ENCODE results near the gene PGBD1.

Gene PGBD1

GRCh38 chr6:28281288-28282064 is at the start of gene PGBD1:
PGBD1 (plus strand) TSS chr6:28281572; CDS start chr6:28283814, 2,242 bp downstream.
- peak; percentile 21 for DNase-seq

GRCh38 chr6:28232785-28233184 is 48.6 kb upstream of the PGBD1 start:
- DNase-seq = no peak

- DNase-seq = no peak
These were observed 45.4 kb upstream of the PGBD1 start for GRCh38 chr6:28235912-28236452.

GRCh38 chr6:28239636-28240035 is 41.7 kb upstream of the PGBD1 start:
- DNase-seq = no peak

- no peak for DNase-seq
These were observed 40.9 kb upstream of the PGBD1 start for GRCh38 chr6:28240471-28240870.

- DNase-seq = no peak
These were observed 37.4 kb upstream of the PGBD1 start for GRCh38 chr6:28243946-28244345.

GRCh38 chr6:28245206-28245941 is 36.0 kb upstream of the PGBD1 start:
- no peak for DNase-seq

GRCh38 chr6:28248916-28249315 is 32.5 kb upstream of the PGBD1 start:
- DNase-seq = no peak

- no peak for DNase-seq
These were observed 30.6 kb upstream of the PGBD1 start for GRCh38 chr6:28250747-28251146.

- no peak for DNase-seq
These were observed 29.7 kb upstream of the PGBD1 start for GRCh38 chr6:28251661-28252008.

- DNase-seq = peak; percentile 76
These were observed 29.1 kb upstream of the PGBD1 start, which contains the start of gene ZKSCAN4 for GRCh38 chr6:28252009-28252975. ZKSCAN4 (minus strand) TSS chr6:28252269; CDS start chr6:28251980, 289 bp downstream.

- DNase-seq = no peak
These were observed 27.3 kb upstream of the PGBD1 start for GRCh38 chr6:28254121-28254519.

- no peak for DNase-seq
These were observed 24.3 kb upstream of the PGBD1 start for GRCh38 chr6:28257042-28257441.

GRCh38 chr6:28258877-28259777 is 22.2 kb upstream of the PGBD1 start, which contains the start of gene NKAPL:
NKAPL (plus strand) TSS chr6:28259297; CDS start chr6:28259372, 75 bp downstream.
- peak; percentile 55 for DNase-seq

GRCh38 chr6:28263922-28264321 is 17.4 kb upstream of the PGBD1 start:
- DNase-seq = no peak

- DNase-seq = no peak
These were observed 16.5 kb upstream of the PGBD1 start for GRCh38 chr6:28264834-28265401.

GRCh38 chr6:28266563-28266961 is 14.8 kb upstream of the PGBD1 start:
- DNase-seq = no peak

- peak; percentile 81 for DNase-seq
These were observed 14.2 kb upstream of the PGBD1 start, which contains the start of gene ZSCAN26 for GRCh38 chr6:28266962-28267694. ZSCAN26 (plus strand) TSS chr6:28267143; CDS start chr6:28271920, 4,777 bp downstream.

- no peak for DNase-seq
These were observed 13.7 kb upstream of the PGBD1 start for GRCh38 chr6:28267695-28268059.

- DNase-seq = no peak
These were observed 11.9 kb upstream of the PGBD1 start for GRCh38 chr6:28269492-28269891.
